K562 (cell line): ENCODE results near the gene USH2A. TPM values are rescaled to one million over a fixed set of nuclear protein-coding genes. Genes with fewer than 3 reads are reported as not detected.
A peak's percentile ranks its signal among the peaks of the same experiment; 100 is the strongest.

Source experiments
- ATAC-seq: fragments of 200-7000 bp; cut with Tn5 transposase; 3 replicates; pipeline ENCODE4 v1.9.1; 2020; ENCODE audit warnings: moderate library complexity
- BruUV-seq: library from RNA; stranded (reverse); fragments of 400-500 nt; replicated peaks from 2 replicates; lab custom pipeline; 2021; lab: Mats Ljungman, UMichigan
- CTCF ChIA-PET: fragments of 300-600 bp; formaldehyde crosslinking; extraction: SDS; loops from one replicate; lab custom pipeline; 2021; ENCODE audit warnings: low intra/inter-chr PET ratio; lab: Yijun Ruan, JAX
- POLR2A ChIA-PET: fragments of 300-600, 350-650 bp; sonication (Branson Sonifier 250); formaldehyde crosslinking; extraction: SDS; loops from one replicate; lab custom pipeline; 2021; ENCODE audit warnings: antibody characterized with exemption, inconsistent platforms; lab: Yijun Ruan, JAX
- DNase-seq, 4 experiments: peaks; one replicate each; pipeline versions ENCODE4 v3.0.0 to v3.0.0-alpha.2; 2011 to 2018; ENCODE audit warnings: low spot score in 3 of 4, mixed read lengths in 3 of 4; ENCODE audit errors: extremely low read depth in 1 of 4
- FAIRE-seq: peaks from 2 replicates; lab custom pipeline; 2011; peaks lifted over from hg19 to GRCh38; lab: Jason Lieb, UNC
- H2AFZ ChIP-seq: 2 replicates; pipeline ENCODE4 v1.6.0; 2011; ENCODE audit warnings: low read depth, low read length, control low read depth, inconsistent platforms
- H3K27ac ChIP-seq: fragments of 200-600 bp; 3 replicates; pipeline ENCODE4 v1.8.0; 2011; ENCODE audit warnings: low read depth, mild to moderate bottlenecking, control low read depth, inconsistent platforms, low read length, moderate library complexity, mixed read lengths; ENCODE audit errors: extremely low read depth
- H3K27me3 ChIP-seq, 2 experiments: fragments of 300-600 bp in 1 of 2; 2 replicates in 1 of 2; 3 replicates in 1 of 2; pipeline versions ENCODE4 v1.6.0 to v1.8.0; 2011; ENCODE audit warnings: inconsistent platforms in 2 of 2, low read length in 2 of 2, mild to moderate bottlenecking in 1 of 2, mixed read lengths in 1 of 2, moderate library complexity in 1 of 2; ENCODE audit not compliant: control insufficient read depth in 2 of 2, insufficient read depth in 2 of 2
- H3K36me3 ChIP-seq: fragments of 300-600 bp; 3 replicates; pipeline ENCODE4 v1.8.0; 2011; ENCODE audit warnings: mild to moderate bottlenecking, low read length, inconsistent platforms; ENCODE audit not compliant: control insufficient read depth, insufficient read depth
- H3K4me1 ChIP-seq, 2 experiments: fragments of 200-600 bp in 1 of 2; replicated peaks in 1 of 2; 2 replicates in 1 of 2; 3 replicates in 1 of 2; pipeline versions ENCODE4 v1.5.1 to v1.8.0; 2011; ENCODE audit warnings: inconsistent platforms in 2 of 2, low read length in 2 of 2, mild to moderate bottlenecking in 1 of 2, mixed read lengths in 1 of 2, moderate library complexity in 1 of 2; ENCODE audit not compliant: control insufficient read depth in 2 of 2, insufficient read depth in 2 of 2
- H3K4me2 ChIP-seq: 2 replicates; pipeline ENCODE4 v1.6.1; 2011; ENCODE audit warnings: low read length, control low read depth, inconsistent platforms, mixed read lengths; ENCODE audit not compliant: insufficient read depth
- H3K4me3 ChIP-seq: fragments of 200-600 bp; sonication (generic), shearing (Covaris generic); 2 replicates; pipeline ENCODE4 v1.5.1; 2016; ENCODE audit warnings: control low read depth, inconsistent platforms
- H3K79me2 ChIP-seq: fragments of 200-600 bp; 3 replicates; pipeline ENCODE4 v1.8.0; 2011; ENCODE audit warnings: low read length, inconsistent platforms; ENCODE audit not compliant: control insufficient read depth, insufficient read depth
- H3K9ac ChIP-seq, 2 experiments: 2 replicates each; pipeline versions ENCODE4 v1.6.0 to v1.6.1; 2011; ENCODE audit warnings: low read depth in 2 of 2, low read length in 2 of 2, control low read depth in 1 of 2, inconsistent platforms in 1 of 2, mild to moderate bottlenecking in 1 of 2, mixed read lengths in 1 of 2; ENCODE audit not compliant: insufficient read depth in 1 of 2
- H3K9me1 ChIP-seq: one replicate; pipeline ENCODE4 v1.6.0; 2011; ENCODE audit warnings: inconsistent platforms, mild to moderate bottlenecking, low read length, moderate library complexity; ENCODE audit not compliant: control insufficient read depth, insufficient read depth
- H3K9me3 ChIP-seq: replicated peaks from 2 replicates; pipeline ENCODE4 v1.5.1; 2011; ENCODE audit warnings: low read depth, low read length, inconsistent platforms; ENCODE audit not compliant: control insufficient read depth, insufficient read depth
- H4K20me1 ChIP-seq: replicated peaks from 2 replicates; pipeline ENCODE4 v1.6.1; 2011; ENCODE audit warnings: low read length, inconsistent platforms, mixed read lengths; ENCODE audit not compliant: control insufficient read depth, insufficient read depth
- DEAF1 ChIP-seq: fragments of 450-650 bp; formaldehyde crosslinking; IDR thresholded peaks from 2 replicates; pipeline ENCODE4 v1.4.0; 2020; ENCODE audit warnings: mild to moderate bottlenecking, moderate library complexity
- EHMT2 ChIP-seq: fragments of 450-650 bp; IDR thresholded peaks from 2 replicates; pipeline ENCODE4 v1.6.1; 2018; ENCODE audit warnings: antibody characterized with exemption
- ERF ChIP-seq: fragments of 450-650 bp; formaldehyde crosslinking; IDR thresholded peaks from 2 replicates; pipeline ENCODE4 v1.4.0; 2020; ENCODE audit warnings: mild to moderate bottlenecking, mixed read lengths
- HDAC2 ChIP-seq: fragments of 450-650 bp; IDR thresholded peaks from 2 replicates; pipeline ENCODE4 v1.6.1; 2016; ENCODE audit warnings: mild to moderate bottlenecking
- HOXB6 ChIP-seq: fragments of 250-450 bp; sonication (Bioruptor Pico); IDR thresholded peaks from 2 replicates; pipeline ENCODE4 v1.5.1; 2022; ENCODE audit warnings: mild to moderate bottlenecking, borderline replicate concordance
- HSF4 ChIP-seq: fragments of 250-450 bp; sonication (Bioruptor Pico); IDR thresholded peaks from 2 replicates; pipeline ENCODE4 v2.1.2; 2022; ENCODE audit warnings: mild to moderate bottlenecking, moderate library complexity, borderline replicate concordance
- KAT2B ChIP-seq: IDR thresholded peaks from one replicate; pipeline ENCODE4 v1.6.1; 2012; ENCODE audit warnings: low read depth, mild to moderate bottlenecking, control low read depth, inconsistent platforms, low read length, moderate library complexity
- NFYB ChIP-seq: IDR thresholded peaks from 2 replicates; pipeline ENCODE4 v1.6.1; 2011; ENCODE audit warnings: mild to moderate bottlenecking, moderate library complexity; ENCODE audit not compliant: insufficient read length; ENCODE audit errors: extremely low read depth
- PPARD ChIP-seq: fragments of 250-450 bp; sonication (Bioruptor Pico); IDR thresholded peaks from 2 replicates; pipeline ENCODE4 v1.8.0; 2022; ENCODE audit warnings: inconsistent platforms, mild to moderate bottlenecking, moderate library complexity
- SAFB ChIP-seq: fragments of 200-400 bp; formaldehyde crosslinking; IDR thresholded peaks from 2 replicates; pipeline ENCODE4 v1.6.1; 2017; ENCODE audit warnings: low read depth, low read length, borderline replicate concordance
- SMARCA4 ChIP-seq: fragments of 450-650 bp; IDR thresholded peaks from 2 replicates; pipeline ENCODE4 v1.6.1; 2016
- TFE3 ChIP-seq: fragments of 450-650 bp; formaldehyde crosslinking; IDR thresholded peaks from 2 replicates; pipeline ENCODE4 v1.4.0; 2020; ENCODE audit warnings: mild to moderate bottlenecking, mixed read lengths
- XRCC4 ChIP-seq: IDR thresholded peaks from one replicate; pipeline ENCODE4 v1.6.1; 2011; ENCODE audit not compliant: insufficient read depth, insufficient read length; ENCODE audit errors: extremely low read depth
- ZBTB26 ChIP-seq: fragments of 450-650 bp; formaldehyde crosslinking; IDR thresholded peaks from 2 replicates; pipeline ENCODE4 v1.4.0; 2022; ENCODE audit warnings: missing genetic modification characterization
- ZNF561 ChIP-seq: fragments of 450-650 bp; formaldehyde crosslinking; conservative IDR thresholded peaks from 2 replicates; pipeline ENCODE4 v1.4.0; 2020; ENCODE audit warnings: mild to moderate bottlenecking, moderate library complexity
- WGBS: fragments of 100-300 bp; shearing (Covaris generic); methylation state at CpG from one replicate; pipeline ENCODE4 v1.1.6; 2016; ENCODE audit warnings: low coverage, mixed read lengths; ENCODE audit not compliant: insufficient coverage; ENCODE audit errors: missing lambda C conversion rate; 5-methylcytosine and 5-hydroxymethylcytosine counted together
- in situ Hi-C: fragments of 300-500 bp; cut with MboI; formaldehyde crosslinking; loops from 4 replicates; pipeline ENCODE4 v1.15.0; 2018; ENCODE audit warnings: inconsistent platforms, mixed read lengths
- intact Hi-C: fragments of 100-400 bp; cut with micrococcal nuclease; formaldehyde crosslinking; loops from 2 replicates; pipeline ENCODE4 v1.14.2; 2022
- polyA plus RNA-seq, 8 experiments: library from polyadenylated mRNA; depleted of rRNA in 4 of 8; stranded (reverse) in 5 of 8; unstranded in 3 of 8; fragments of >200 nt; fragmentation: Nextera tagmentation in 2 of 8; fragmentation: Illumina TruSeq in 1 of 8; extraction: Ambion mirVana in 2 of 8; extraction: Trizol in 1 of 8; gene quantifications; 2 replicates each; pipeline versions ENCODE4 v1.2.1 to v1.2.3, GENCODE V29; 2011 to 2014; ENCODE audit warnings: inconsistent platforms in 1 of 8, missing spikeins in 1 of 8
- total RNA-seq, 7 experiments: library from RNA; depleted of rRNA in 6 of 7; stranded (reverse); fragments of >200 nt in 6 of 7; fragmentation: Illumina TruSeq in 2 of 7; extraction: Trizol in 2 of 7; gene quantifications; 2 replicates each; pipeline versions ENCODE4 v1.2.1 to v1.2.3, GENCODE V29; 2011 to 2021; ENCODE audit warnings: low replicate concordance in 1 of 7
- TF ChIP-seq, protein P1 (sequence below): fragments of 450-650 bp; conservative IDR thresholded peaks from 2 replicates; pipeline ENCODE4 v1.6.1; 2016; ENCODE audit warnings: missing genetic modification characterization, low read depth, mild to moderate bottlenecking, missing compliant biosample characterization, moderate library complexity

Gene USH2A
- total and polyA plus RNA-seq, 9 of the 15 experiments (the other 6 are each of a cell fraction or from before 2014, with no cell fraction given), result under 0.01 TPM; not detected in 7

DNA sequence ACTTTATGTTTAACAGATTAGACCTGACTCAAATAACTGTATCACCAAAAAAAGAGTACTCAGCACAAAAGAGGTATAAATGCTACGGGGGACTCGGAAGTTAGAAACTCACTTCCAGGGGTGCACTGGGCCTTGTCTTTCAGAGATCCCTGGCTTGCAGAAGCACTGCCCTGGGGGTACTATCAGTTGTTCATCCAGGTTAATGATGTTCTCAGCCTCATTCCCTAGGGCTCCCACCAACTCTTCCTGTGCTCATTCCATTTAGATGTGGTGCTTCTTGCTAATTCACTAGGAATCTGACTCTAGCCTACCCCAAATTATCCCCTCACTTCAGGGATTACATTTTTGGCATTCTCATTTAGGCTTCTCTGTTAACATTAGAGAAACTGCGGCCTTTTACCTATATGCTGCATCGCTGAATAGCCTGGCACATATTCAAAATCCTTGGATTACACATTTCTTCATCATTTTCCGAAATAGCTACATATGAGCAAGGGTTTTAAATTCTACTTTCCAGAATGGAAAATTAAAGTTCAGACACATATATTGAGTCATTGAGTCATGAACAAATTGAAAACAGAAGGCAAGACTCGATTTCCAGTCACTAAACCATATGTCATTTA is 517.6 kb downstream of the USH2A start:
- Histone ChIP-seq H3K4me1 (no peaks in the 10 kb centered on the region), H3K9ac (no peak overlapping the region), H3K36me3 (no peaks in the 10 kb centered on the region), H3K4me3 (no peak overlapping the region), H3K4me2 (no peak overlapping the region), H3K79me2 (no peaks in the 10 kb centered on the region), H3K27me3 (no peaks in the 10 kb centered on the region), H4K20me1 (no peaks in the 10 kb centered on the region), H3K27ac (no peak overlapping the region), H3K9me1 (no peaks in the 10 kb centered on the region), H2AFZ (no peak overlapping the region), H3K9me3 (0 out of 2 replicates have a peak, but pooled peaks cover 2% of the 10 kb centered on the region)
- no peak for ATAC-seq
- no TSS peak for BruUV-seq
- in situ Hi-C loops (no loop called here), intact Hi-C loops (no loop called here)
- CTCF ChIA-PET, result no interaction called here
- WGBS, result 2% methylated on average over 6 of the region's 6 CpGs
- POLR2A ChIA-PET, result no interaction called here
- FAIRE-seq, result peak; percentile 19
- TF ChIP-seq ZBTB26 (CRISPR knock-in tag) (no peak), DEAF1 (CRISPR knock-in tag) (no peak), SAFB (no peak), PPARD (no peak), HDAC2 (no peak), HOXB6 (no peak), SMARCA4 (no peak), ZNF561 (CRISPR knock-in tag) (no peak), HSF4 (no peak), TFE3 (no peak), ERF (CRISPR knock-in tag) (no peak), NFYB (no peak), XRCC4 (no peak), EHMT2 (no peak), KAT2B (no peak)
- TF ChIP-seq, protein P1, sequence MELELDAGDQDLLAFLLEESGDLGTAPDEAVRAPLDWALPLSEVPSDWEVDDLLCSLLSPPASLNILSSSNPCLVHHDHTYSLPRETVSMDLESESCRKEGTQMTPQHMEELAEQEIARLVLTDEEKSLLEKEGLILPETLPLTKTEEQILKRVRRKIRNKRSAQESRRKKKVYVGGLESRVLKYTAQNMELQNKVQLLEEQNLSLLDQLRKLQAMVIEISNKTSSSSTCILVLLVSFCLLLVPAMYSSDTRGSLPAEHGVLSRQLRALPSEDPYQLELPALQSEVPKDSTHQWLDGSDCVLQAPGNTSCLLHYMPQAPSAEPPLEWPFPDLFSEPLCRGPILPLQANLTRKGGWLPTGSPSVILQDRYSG, result no peak
- DNase-seq, result no peak
